Endothelial cell of umbilical vein (primary cell): ENCODE data around the gene ADARB2. TPM values are rescaled to one million over a fixed set of nuclear protein-coding genes. Genes with fewer than 3 reads are reported as not detected.

Source experiments
- BruUV-seq: library from RNA; stranded (reverse); fragments of 400-500 nt; replicated peaks from 2 replicates; lab custom pipeline; 2021; lab: Mats Ljungman, UMichigan
- CTCF ChIA-PET: fragments of 300-600, 350-600 bp; sonication (Branson Sonifier 250); formaldehyde crosslinking; loops from one replicate; lab custom pipeline; 2021; ENCODE audit warnings: antibody characterized with exemption, inconsistent platforms; lab: Charles Lee
- POLR2A ChIA-PET: fragments of 300-600, 350-600 bp; sonication (Branson Sonifier 250); formaldehyde crosslinking; loops from one replicate; lab custom pipeline; 2021; ENCODE audit warnings: antibody characterized with exemption, inconsistent platforms; lab: Charles Lee
- DNase-seq: peaks from one replicate; pipeline ENCODE4 v3.0.0-alpha.2; 2011; ENCODE audit warnings: low read depth, low spot score
- FAIRE-seq: peaks from 2 replicates; lab custom pipeline; 2011; peaks lifted over from hg19 to GRCh38; lab: Jason Lieb, UNC
- H2AFZ ChIP-seq: 2 replicates; pipeline ENCODE4 v1.6.0; 2012; ENCODE audit warnings: low read depth, low read length, control low read depth, inconsistent platforms
- H3K27ac ChIP-seq: 2 replicates; pipeline ENCODE4 v1.5.1; 2011; ENCODE audit warnings: low read depth, mild to moderate bottlenecking, control low read depth, low read length, moderate library complexity; ENCODE audit not compliant: insufficient read depth
- H3K27me3 ChIP-seq, 2 experiments: 2 replicates each; pipeline versions ENCODE4 v1.6.0 to v1.6.1; 2011; ENCODE audit warnings: low read length in 2 of 2, mixed read lengths in 1 of 2; ENCODE audit not compliant: control insufficient read depth in 2 of 2, insufficient read depth in 2 of 2
- H3K36me3 ChIP-seq, 2 experiments: 2 replicates in 1 of 2; 3 replicates in 1 of 2; pipeline ENCODE4 v1.5.1; 2011; ENCODE audit warnings: low read length in 2 of 2, mild to moderate bottlenecking in 1 of 2, moderate library complexity in 1 of 2; ENCODE audit not compliant: control insufficient read depth in 2 of 2, insufficient read depth in 2 of 2; ENCODE audit errors: extremely low read depth in 1 of 2
- H3K4me1 ChIP-seq: 3 replicates; pipeline ENCODE4 v1.5.1; 2011; ENCODE audit warnings: mild to moderate bottlenecking, low read length; ENCODE audit not compliant: control insufficient read depth, insufficient read depth; ENCODE audit errors: extremely low read depth
- H3K4me2 ChIP-seq: 2 replicates; pipeline ENCODE4 v1.6.1; 2011; ENCODE audit warnings: low read length, control low read depth, mixed read lengths; ENCODE audit not compliant: insufficient read depth
- H3K4me3 ChIP-seq, 3 experiments: fragments of 200-600 bp in 1 of 3; sonication (generic), shearing (Covaris generic) in 1 of 3; replicated peaks in 1 of 3; 2 replicates each; pipeline ENCODE4 v1.5.1; 2011 to 2016; ENCODE audit warnings: control low read depth in 3 of 3, low read length in 3 of 3, mild to moderate bottlenecking in 2 of 3, inconsistent platforms in 1 of 3, low read depth in 1 of 3, moderate library complexity in 1 of 3; ENCODE audit not compliant: insufficient read depth in 1 of 3
- H3K79me2 ChIP-seq: 2 replicates; pipeline ENCODE4 v1.6.0; 2012; ENCODE audit warnings: low read length, inconsistent platforms; ENCODE audit not compliant: control insufficient read depth, insufficient read depth
- H3K9ac ChIP-seq: replicated peaks from 2 replicates; pipeline ENCODE3; 2011; ENCODE audit warnings: low read length, control low read depth; ENCODE audit not compliant: insufficient read depth; ENCODE audit errors: extremely low read depth
- H3K9me1 ChIP-seq: replicated peaks from 3 replicates; pipeline ENCODE4 v1.6.0; 2011; ENCODE audit warnings: mild to moderate bottlenecking, low read length; ENCODE audit not compliant: control insufficient read depth, insufficient read depth; ENCODE audit errors: extremely low read depth
- H3K9me3 ChIP-seq: replicated peaks from 2 replicates; pipeline ENCODE4 v1.5.1; 2012; ENCODE audit warnings: low read length, inconsistent platforms; ENCODE audit not compliant: control insufficient read depth, insufficient read depth
- H4K20me1 ChIP-seq: replicated peaks from 2 replicates; pipeline ENCODE3; 2011; ENCODE audit warnings: mild to moderate bottlenecking, low read length; ENCODE audit not compliant: control insufficient read depth, insufficient read depth; ENCODE audit errors: extremely low read depth
- EZH2 ChIP-seq: IDR thresholded peaks from 2 replicates; pipeline ENCODE4 v1.6.1; 2012; ENCODE audit warnings: borderline replicate concordance, low read depth, mild to moderate bottlenecking, moderate library complexity, low read length, inconsistent platforms; ENCODE audit not compliant: severe bottlenecking
- FOS ChIP-seq: IDR thresholded peaks from 2 replicates; pipeline ENCODE4 v1.6.1; 2011; ENCODE audit warnings: mild to moderate bottlenecking, low read length, moderate library complexity, borderline replicate concordance; ENCODE audit not compliant: insufficient read depth
- GATA2 ChIP-seq: IDR thresholded peaks from 2 replicates; pipeline ENCODE4 v1.7.0; 2011; ENCODE audit warnings: low read depth, mild to moderate bottlenecking, moderate library complexity, mixed read lengths, low read length; ENCODE audit not compliant: insufficient read length, insufficient read depth
- JUN ChIP-seq: IDR thresholded peaks from 2 replicates; pipeline ENCODE4 v1.6.1; 2011; ENCODE audit warnings: borderline replicate concordance, low read depth; ENCODE audit not compliant: insufficient read length, insufficient read depth
- MYC ChIP-seq: IDR thresholded peaks from one replicate; pipeline ENCODE4 v1.6.1; 2011; ENCODE audit warnings: mild to moderate bottlenecking, low read depth, low read length
- POLR2A ChIP-seq: IDR thresholded peaks from 2 replicates; pipeline ENCODE4 v1.6.1; 2012; ENCODE audit warnings: low read depth, mild to moderate bottlenecking, control low read depth, low read length
- POLR2AphosphoS5 ChIP-seq: IDR thresholded peaks from 2 replicates; pipeline ENCODE4 v1.6.1; 2012; ENCODE audit warnings: low read depth, mild to moderate bottlenecking, control low read depth, low read length, moderate library complexity; ENCODE audit not compliant: insufficient read depth
- dilution Hi-C: fragments of 300-500 bp; cut with MboI; formaldehyde crosslinking; loops from one replicate; pipeline ENCODE4 v1.15.0; 2019; ENCODE audit warnings: low sequenced_read_pairs; ENCODE audit not compliant: extremely low pct_ligation_motif_present
- intact Hi-C: fragments of 100-400 bp; cut with micrococcal nuclease; formaldehyde crosslinking; loops from one replicate; pipeline ENCODE4 v1.10.0; 2022
- polyA plus RNA-seq, 4 experiments: library from polyadenylated mRNA; depleted of rRNA in 3 of 4; stranded (reverse) in 3 of 4; unstranded in 1 of 4; fragments of >200 nt; gene quantifications; 2 replicates each; pipeline versions ENCODE4 v1.2.1 to v1.2.3, GENCODE V29; 2011 to 2012; ENCODE audit warnings: missing spikeins in 1 of 4
- total RNA-seq: library from RNA; stranded (reverse); gene quantifications from 2 replicates; pipeline ENCODE4 v1.2.3, GENCODE V29; 2021
- TF ChIP-seq, protein P1 (sequence below), 2 donors: IDR thresholded peaks; 1 replicate in 1 of 2; 2 replicates in 1 of 2; pipeline ENCODE4 v1.5.1; 2011; ENCODE audit warnings: low read length in 2 of 2, mild to moderate bottlenecking in 2 of 2, moderate library complexity in 2 of 2, control low read depth in 1 of 2, inconsistent platforms in 1 of 2, low read depth in 1 of 2; ENCODE audit not compliant: insufficient read depth in 1 of 2; ENCODE audit errors: extremely low read depth in 1 of 2
- TF ChIP-seq, protein P2 (sequence below): IDR thresholded peaks from 2 replicates; pipeline ENCODE4 v1.6.1; 2011; ENCODE audit not compliant: insufficient read depth, insufficient read length

The ADARB2 gene
- total and polyA plus RNA-seq, 2 donors (not counting 3 experiments of a cell fraction or from before 2014, with no cell fraction given): not detected

DNA sequence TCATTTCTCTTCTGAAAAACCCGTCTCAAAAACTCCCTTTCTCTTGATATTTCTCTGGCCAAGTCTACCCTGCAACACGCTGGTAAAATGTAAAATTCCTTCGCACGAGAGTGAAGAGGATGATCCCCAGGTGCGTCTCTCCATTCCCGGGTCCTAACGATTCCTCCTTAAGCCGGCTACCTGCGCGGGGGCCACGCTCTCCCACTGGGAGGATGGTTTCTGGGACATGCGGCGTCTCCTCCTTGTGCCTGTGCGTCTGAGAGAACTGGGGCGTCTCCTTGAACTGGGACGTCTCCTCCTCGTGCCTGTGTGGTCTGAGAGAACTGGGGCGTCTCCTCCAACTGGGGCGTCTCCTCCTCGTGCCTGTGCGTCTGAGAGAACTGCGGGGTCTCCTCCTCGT is 531.2 kb downstream of the ADARB2 start:
- Histone ChIP-seq H3K9me1 (no peaks in the 10 kb centered on the region), H3K36me3 (no peaks in the 10 kb centered on the region), H4K20me1 (no peaks in the 10 kb centered on the region), H3K79me2 (no peaks in the 10 kb centered on the region), H3K27ac (no peak overlapping the region), H2AFZ (no peak overlapping the region), H3K27me3 (no peaks in the 10 kb centered on the region), H3K4me2 (no peak overlapping the region), H3K4me3 (no peak overlapping the region), H3K9ac (no peak overlapping the region), H3K4me1 (no peaks in the 10 kb centered on the region), H3K9me3 (no peaks in the 10 kb centered on the region)
- intact Hi-C loops: no loop called here
- TF ChIP-seq EZH2: no peak
- TF ChIP-seq MYC: no peak
- TF ChIP-seq FOS: no peak
- TF ChIP-seq, protein P1, sequence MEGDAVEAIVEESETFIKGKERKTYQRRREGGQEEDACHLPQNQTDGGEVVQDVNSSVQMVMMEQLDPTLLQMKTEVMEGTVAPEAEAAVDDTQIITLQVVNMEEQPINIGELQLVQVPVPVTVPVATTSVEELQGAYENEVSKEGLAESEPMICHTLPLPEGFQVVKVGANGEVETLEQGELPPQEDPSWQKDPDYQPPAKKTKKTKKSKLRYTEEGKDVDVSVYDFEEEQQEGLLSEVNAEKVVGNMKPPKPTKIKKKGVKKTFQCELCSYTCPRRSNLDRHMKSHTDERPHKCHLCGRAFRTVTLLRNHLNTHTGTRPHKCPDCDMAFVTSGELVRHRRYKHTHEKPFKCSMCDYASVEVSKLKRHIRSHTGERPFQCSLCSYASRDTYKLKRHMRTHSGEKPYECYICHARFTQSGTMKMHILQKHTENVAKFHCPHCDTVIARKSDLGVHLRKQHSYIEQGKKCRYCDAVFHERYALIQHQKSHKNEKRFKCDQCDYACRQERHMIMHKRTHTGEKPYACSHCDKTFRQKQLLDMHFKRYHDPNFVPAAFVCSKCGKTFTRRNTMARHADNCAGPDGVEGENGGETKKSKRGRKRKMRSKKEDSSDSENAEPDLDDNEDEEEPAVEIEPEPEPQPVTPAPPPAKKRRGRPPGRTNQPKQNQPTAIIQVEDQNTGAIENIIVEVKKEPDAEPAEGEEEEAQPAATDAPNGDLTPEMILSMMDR (IDR thresholded peaks at IDR 0.05; ENCODE audit: extremely low read depth in 1 of 2, insufficient read depth in 1 of 2, low read depth in 1 of 2, low read length in 2 of 2): no peak
- dilution Hi-C loops: no loop called here
- ChIA-PET POLR2A (no interaction called here), CTCF (no interaction called here)
- FAIRE-seq (no peak), DNase-seq (no peak)
- no TSS peak for BruUV-seq

DNA sequence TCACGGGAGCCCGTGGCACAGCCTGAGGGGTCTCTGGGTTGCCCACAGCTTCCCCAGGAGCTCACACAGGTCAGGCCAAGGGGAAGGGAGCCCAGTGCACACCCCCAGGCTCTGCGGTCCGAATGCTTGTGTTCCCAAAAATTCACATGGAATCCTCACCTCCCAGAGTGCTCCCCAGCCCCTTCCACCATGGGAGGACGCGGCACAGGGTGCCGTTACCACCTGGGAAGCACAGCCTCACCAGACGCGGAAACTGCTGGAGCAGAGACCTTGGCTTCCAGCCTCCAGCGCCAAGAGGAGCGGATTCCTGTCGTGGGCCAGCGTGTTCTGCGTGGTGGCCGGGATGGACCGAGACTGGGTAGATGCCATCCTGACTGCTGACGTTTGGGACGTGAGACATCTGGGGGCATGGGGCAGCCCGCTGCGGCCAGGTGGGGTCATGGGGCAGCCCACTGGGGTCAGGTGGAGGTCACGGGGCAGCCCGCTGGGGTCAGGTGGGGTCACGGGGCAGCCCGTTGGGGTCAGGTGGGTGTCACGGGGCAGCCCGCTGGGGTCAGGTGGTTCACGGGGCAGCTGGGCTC is 531.8 kb downstream of the ADARB2 start:
- Histone ChIP-seq H4K20me1 (no peaks in the 10 kb centered on the region), H3K4me1 (no peaks in the 10 kb centered on the region), H3K9me1 (no peaks in the 10 kb centered on the region), H3K27ac (no peak overlapping the region), H2AFZ (no peak overlapping the region), H3K4me2 (no peak overlapping the region), H3K9me3 (no peaks in the 10 kb centered on the region), H3K27me3 (no peaks in the 10 kb centered on the region), H3K79me2 (no peaks in the 10 kb centered on the region), H3K36me3 (no peaks in the 10 kb centered on the region), H3K9ac (no peak overlapping the region), H3K4me3 (no peak overlapping the region)
- no peak for TF ChIP-seq POLR2A
- no peak for TF ChIP-seq FOS
- TF ChIP-seq EZH2: no peak
- TF ChIP-seq, protein P2, sequence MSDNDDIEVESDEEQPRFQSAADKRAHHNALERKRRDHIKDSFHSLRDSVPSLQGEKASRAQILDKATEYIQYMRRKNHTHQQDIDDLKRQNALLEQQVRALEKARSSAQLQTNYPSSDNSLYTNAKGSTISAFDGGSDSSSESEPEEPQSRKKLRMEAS: no peak
- TF ChIP-seq POLR2AphosphoS5: no peak
- TF ChIP-seq MYC: no peak
- no peak for TF ChIP-seq GATA2
- TF ChIP-seq, protein P1 (IDR thresholded peaks at IDR 0.05; ENCODE audit: extremely low read depth in 1 of 2, insufficient read depth in 1 of 2, low read depth in 1 of 2, low read length in 2 of 2): no peak
- no peak for TF ChIP-seq JUN
- BruUV-seq: no TSS peak
- intact Hi-C loops (no loop called here), dilution Hi-C loops (no loop called here)
- DNase-seq: no peak
- CTCF ChIA-PET: no interaction called here
- FAIRE-seq: no peak
- POLR2A ChIA-PET: no interaction called here
